Stimulated activated CD8-positive, alpha-beta memory T cell treated with anti-CD3 and anti-CD28 coated beads, Interleukin-7, amount 100 ng/mL, for 24 hours (primary cell): ENCODE data around the gene TMEM154.

Source experiments
- DNase-seq: peaks from one replicate; pipeline ENCODE4 v3.0.0-alpha.2; 2020; ENCODE audit warnings: low read depth

Gene TMEM154

GRCh38 chr4:152626790-152627189 is 53.0 kb downstream of the TMEM154 start:
- DNase-seq, result no peak

GRCh38 chr4:152620915-152621314 is 58.9 kb downstream of the TMEM154 start:
- DNase-seq, result no peak

- DNase-seq, result no peak
Measured at GRCh38 chr4:152620218-152620617, 59.6 kb downstream of the TMEM154 start.

- no peak for DNase-seq
Measured at GRCh38 chr4:152619556-152619955, 60.2 kb downstream of the TMEM154 start.

- DNase-seq, result no peak
Measured at GRCh38 chr4:152618971-152619370, 60.8 kb downstream of the TMEM154 start.

GRCh38 chr4:152616804-152617203 is 63.0 kb downstream of the TMEM154 start:
- no peak for DNase-seq

GRCh38 chr4:152613841-152614721 is 65.7 kb downstream of the TMEM154 start:
- no peak for DNase-seq

- DNase-seq, result no peak
Measured at GRCh38 chr4:152613351-152613750, 66.4 kb downstream of the TMEM154 start.

GRCh38 chr4:152610131-152610530 is 69.7 kb downstream of the TMEM154 start:
- DNase-seq, result no peak

- DNase-seq, result no peak
Measured at GRCh38 chr4:152609481-152609880, 70.3 kb downstream of the TMEM154 start.

GRCh38 chr4:152607178-152607577 is 72.6 kb downstream of the TMEM154 start:
- no peak for DNase-seq

GRCh38 chr4:152606753-152607152 is 73.0 kb downstream of the TMEM154 start:
- no peak for DNase-seq

GRCh38 chr4:152605641-152606335 is 74.0 kb downstream of the TMEM154 start:
- no peak for DNase-seq

GRCh38 chr4:152605031-152605430 is 74.8 kb downstream of the TMEM154 start:
- DNase-seq, result no peak

- no peak for DNase-seq
Measured at GRCh38 chr4:152601156-152601555, 78.6 kb downstream of the TMEM154 start.

- no peak for DNase-seq
Measured at GRCh38 chr4:152599636-152600035, 80.2 kb downstream of the TMEM154 start.

- no peak for DNase-seq
Measured at GRCh38 chr4:152599095-152599494, 80.7 kb downstream of the TMEM154 start.

- DNase-seq, result no peak
Measured at GRCh38 chr4:152598454-152598853, 81.3 kb downstream of the TMEM154 start.

- no peak for DNase-seq
Measured at GRCh38 chr4:152594978-152595925, 84.5 kb downstream of the TMEM154 start.

GRCh38 chr4:152594057-152594456 is 85.7 kb downstream of the TMEM154 start:
- no peak for DNase-seq

- no peak for DNase-seq
Measured at GRCh38 chr4:152591876-152592275, 87.9 kb downstream of the TMEM154 start.

GRCh38 chr4:152591396-152591795 is 88.4 kb downstream of the TMEM154 start:
- no peak for DNase-seq
